Peyer's patch (tissue), 4 donors: Measurements from ENCODE around the gene ZNF83.

Experiments
- POLR2A ChIP-seq, 2 donors: fragments of 450-650 bp; IDR thresholded peaks; one replicate each; pipeline ENCODE4 v1.5.1; 2017; ENCODE audit warnings: antibody characterized with exemption in 2 of 2, mild to moderate bottlenecking in 2 of 2, moderate library complexity in 2 of 2
- TF ChIP-seq, protein P1 (sequence below), 6 experiments: fragments of 450-650 bp in 4 of 6; fragments of 200-600 bp in 2 of 6; sonication (generic) in 1 of 6; IDR thresholded peaks; one replicate each; pipeline ENCODE4 v1.5.1; 2017 to 2019; ENCODE audit warnings: antibody characterized with exemption in 6 of 6, mild to moderate bottlenecking in 3 of 6, moderate library complexity in 1 of 6

DNA sequence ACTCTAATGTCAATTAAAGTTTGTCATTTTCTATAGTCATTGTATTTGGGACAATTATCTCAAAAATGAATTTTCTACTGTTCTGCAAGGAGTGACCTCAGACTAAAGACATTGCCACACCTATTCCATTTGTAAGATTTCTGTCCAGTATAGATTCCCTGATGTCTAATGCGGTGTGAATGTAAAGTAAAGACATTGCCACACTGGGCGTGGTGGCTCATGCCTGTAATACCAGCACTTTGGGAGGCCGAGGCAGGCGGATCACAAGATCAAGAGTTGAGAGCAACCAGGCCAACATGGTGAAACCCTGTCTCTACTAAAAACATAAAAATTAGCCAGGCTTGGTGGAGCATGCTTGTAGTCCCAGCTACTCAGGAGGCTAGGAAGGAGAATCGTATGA, 13.8 kb upstream of the ZNF83 start:
- no peak for TF ChIP-seq POLR2A (IDR thresholded peaks at IDR 0.05)
- TF ChIP-seq, protein P1, sequence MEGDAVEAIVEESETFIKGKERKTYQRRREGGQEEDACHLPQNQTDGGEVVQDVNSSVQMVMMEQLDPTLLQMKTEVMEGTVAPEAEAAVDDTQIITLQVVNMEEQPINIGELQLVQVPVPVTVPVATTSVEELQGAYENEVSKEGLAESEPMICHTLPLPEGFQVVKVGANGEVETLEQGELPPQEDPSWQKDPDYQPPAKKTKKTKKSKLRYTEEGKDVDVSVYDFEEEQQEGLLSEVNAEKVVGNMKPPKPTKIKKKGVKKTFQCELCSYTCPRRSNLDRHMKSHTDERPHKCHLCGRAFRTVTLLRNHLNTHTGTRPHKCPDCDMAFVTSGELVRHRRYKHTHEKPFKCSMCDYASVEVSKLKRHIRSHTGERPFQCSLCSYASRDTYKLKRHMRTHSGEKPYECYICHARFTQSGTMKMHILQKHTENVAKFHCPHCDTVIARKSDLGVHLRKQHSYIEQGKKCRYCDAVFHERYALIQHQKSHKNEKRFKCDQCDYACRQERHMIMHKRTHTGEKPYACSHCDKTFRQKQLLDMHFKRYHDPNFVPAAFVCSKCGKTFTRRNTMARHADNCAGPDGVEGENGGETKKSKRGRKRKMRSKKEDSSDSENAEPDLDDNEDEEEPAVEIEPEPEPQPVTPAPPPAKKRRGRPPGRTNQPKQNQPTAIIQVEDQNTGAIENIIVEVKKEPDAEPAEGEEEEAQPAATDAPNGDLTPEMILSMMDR (IDR thresholded peaks at IDR 0.05), result no peak
